ENCODE measurements around the gene ARHGEF33. TPM values are rescaled to one million over a fixed set of nuclear protein-coding genes. Genes with fewer than 3 reads are reported as not detected.

Gene ARHGEF33
- total and polyA plus RNA-seq, 2 experiments from 2014 or later, result 0.54 to 0.75 TPM

DNA sequence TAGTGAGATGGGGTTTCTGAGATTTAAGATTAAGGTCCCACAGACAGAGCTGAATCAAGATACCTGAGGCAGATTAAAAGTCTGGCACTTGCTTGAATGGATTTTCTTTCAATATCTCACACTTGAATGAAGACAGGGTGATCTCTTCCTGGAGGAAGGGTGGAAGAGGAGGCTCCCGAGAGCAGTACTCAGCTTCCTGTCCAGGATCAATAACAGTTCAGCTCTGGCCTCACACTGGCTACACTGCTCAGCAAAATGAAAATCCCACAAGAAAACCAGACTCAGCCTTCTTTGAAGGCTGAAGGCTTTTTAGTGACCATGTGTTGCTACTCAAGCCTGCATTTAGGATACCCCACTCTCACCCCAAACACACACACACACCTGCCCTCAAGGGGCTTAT lies 11.1 kb downstream of the ARHGEF33 start:
- H3K9me3 ChIP-seq (ENCODE audit: low read depth), result no peaks in the 10 kb centered on the region
- H3K9ac ChIP-seq, result no peak overlapping the region
- no peak overlapping the region for H3K27ac ChIP-seq
- no peaks in the 10 kb centered on the region for H3K27me3 ChIP-seq (replicated peaks; ENCODE audit: insufficient read depth)
- no peaks in the 10 kb centered on the region for H3K4me1 ChIP-seq (ENCODE audit: insufficient read depth)
- no peak for TF ChIP-seq EZH2phosphoT487 (IDR thresholded peaks at IDR 0.05; ENCODE audit: insufficient read depth, low read depth)
- TF ChIP-seq EZH2 (IDR thresholded peaks at IDR 0.05; ENCODE audit: insufficient read depth, poor library complexity, severe bottlenecking), result no peak
- no peaks in the 10 kb centered on the region for H3K36me3 ChIP-seq (ENCODE audit: low read depth)
- 16 to 23% methylated on average over 1 of the region's 1 CpG for WGBS, 2 experiments (ENCODE audit: low coverage in 1 of 2, low lambda C conversion rate in 2 of 2, missing lambda C conversion rate in 2 of 2)
- H3K9me2 ChIP-seq (ENCODE audit: insufficient read depth), result no peaks in the 10 kb centered on the region
- H3K4me3 ChIP-seq, result no peak overlapping the region
- no peaks in the 10 kb centered on the region for H3K79me2 ChIP-seq (ENCODE audit: insufficient read depth)
- no peak for DNase-seq
- no peak overlapping the region for H2AFZ ChIP-seq
- no peak overlapping the region for H3K4me2 ChIP-seq (ENCODE audit: unreplicated experiment)
- in situ Hi-C loops (cut with MboI), result no loop called here
- H4K20me1 ChIP-seq (ENCODE audit: insufficient read depth), result no peaks in the 10 kb centered on the region
- H3F3A ChIP-seq (ENCODE audit: insufficient read depth), result no peaks in the 10 kb centered on the region

DNA sequence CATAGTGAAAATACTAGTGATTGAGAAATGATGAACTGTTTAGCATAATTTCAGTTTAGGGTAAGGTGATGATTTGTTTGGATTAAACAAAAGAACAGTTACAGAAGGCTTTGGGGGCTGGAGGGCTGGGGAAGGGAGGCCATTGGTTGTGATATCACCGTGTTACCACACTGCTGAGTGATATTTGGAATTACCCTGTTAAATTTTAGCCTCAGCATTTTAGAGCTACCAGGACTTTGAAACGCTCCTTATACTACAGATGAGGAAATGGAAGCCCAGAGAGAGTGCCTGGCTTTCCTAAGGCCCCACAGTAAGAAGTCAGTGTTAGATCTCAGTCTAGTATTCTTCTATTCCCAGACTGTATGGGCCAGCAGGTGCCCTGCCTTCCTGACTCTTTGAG lies 15.6 kb downstream of the ARHGEF33 start:
- in situ Hi-C loops (cut with MboI), result no loop called here
- TF ChIP-seq EZH2 (IDR thresholded peaks at IDR 0.05; ENCODE audit: insufficient read depth, poor library complexity, severe bottlenecking) (no peak), EZH2phosphoT487 (IDR thresholded peaks at IDR 0.05; ENCODE audit: insufficient read depth, low read depth) (no peak)
- 57 to 58% methylated on average over 2 of the region's 2 CpGs for WGBS, 2 experiments (ENCODE audit: low coverage in 1 of 2, low lambda C conversion rate in 2 of 2, missing lambda C conversion rate in 2 of 2)

DNA sequence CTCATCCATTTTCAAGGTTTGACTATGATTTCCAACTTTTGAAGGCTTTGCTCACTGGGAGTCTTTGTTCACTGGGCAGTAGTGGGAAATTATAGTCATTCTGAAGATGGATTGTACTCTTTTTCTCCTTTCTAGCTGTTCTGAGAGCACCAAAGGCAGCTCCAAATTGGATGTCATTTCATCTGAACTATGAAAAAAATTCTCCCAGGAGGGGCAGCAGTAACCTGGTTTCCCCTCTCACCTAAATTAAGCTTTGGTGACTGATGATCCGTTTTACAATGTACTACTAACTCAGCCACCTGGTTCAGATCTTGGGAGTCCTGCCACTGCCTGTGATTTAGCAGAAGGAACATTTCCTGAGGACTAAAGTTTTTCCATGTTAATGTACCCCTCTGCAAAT lies 17.6 kb downstream of the ARHGEF33 start:
- Histone ChIP-seq H2AFZ (no peak overlapping the region), H3K9me2 (ENCODE audit: insufficient read depth) (no peaks in the 10 kb centered on the region), H3K9ac (no peak overlapping the region), H3K4me1 (ENCODE audit: insufficient read depth) (0 out of 2 replicates have a peak, but pooled peaks cover 5% of the 10 kb centered on the region), H3K4me2 (ENCODE audit: unreplicated experiment) (no peak overlapping the region), H3K79me2 (ENCODE audit: insufficient read depth) (no peaks in the 10 kb centered on the region), H3K4me3 (no peak overlapping the region), H3F3A (ENCODE audit: insufficient read depth) (no peaks in the 10 kb centered on the region), H3K9me3 (ENCODE audit: low read depth) (no peaks in the 10 kb centered on the region), H3K27me3 (replicated peaks; ENCODE audit: insufficient read depth) (no peaks in the 10 kb centered on the region), H3K27ac (no peak overlapping the region), H4K20me1 (ENCODE audit: insufficient read depth) (no peaks in the 10 kb centered on the region), H3K36me3 (ENCODE audit: low read depth) (no peaks in the 10 kb centered on the region)
- no peak for TF ChIP-seq EZH2phosphoT487 (IDR thresholded peaks at IDR 0.05; ENCODE audit: insufficient read depth, low read depth)
- TF ChIP-seq EZH2 (IDR thresholded peaks at IDR 0.05; ENCODE audit: insufficient read depth, poor library complexity, severe bottlenecking), result no peak
- DNase-seq, result no peak
- in situ Hi-C loops (cut with MboI), result no loop called here
- 6 to 22% methylated on average over 1 of the region's 1 CpG for WGBS, 2 experiments (ENCODE audit: low coverage in 1 of 2, low lambda C conversion rate in 2 of 2, missing lambda C conversion rate in 2 of 2)

More for the DNA sequence above, 15.6 kb downstream of the ARHGEF33 start:
- H3K36me3 ChIP-seq (ENCODE audit: low read depth), result no peaks in the 10 kb centered on the region
- no peaks in the 10 kb centered on the region for H3K79me2 ChIP-seq (ENCODE audit: insufficient read depth)
- H3K4me2 ChIP-seq (ENCODE audit: unreplicated experiment), result no peak overlapping the region
- H3K9me2 ChIP-seq (ENCODE audit: insufficient read depth), result no peaks in the 10 kb centered on the region
- no peaks in the 10 kb centered on the region for H3K27me3 ChIP-seq (replicated peaks; ENCODE audit: insufficient read depth)
- no peaks in the 10 kb centered on the region for H4K20me1 ChIP-seq (ENCODE audit: insufficient read depth)
- H3K4me1 ChIP-seq (ENCODE audit: insufficient read depth), result 0 out of 2 replicates have a peak, but pooled peaks cover 5% of the 10 kb centered on the region
- no peak overlapping the region for H2AFZ ChIP-seq
- no peak for DNase-seq
- no peaks in the 10 kb centered on the region for H3F3A ChIP-seq (ENCODE audit: insufficient read depth)
- no peaks in the 10 kb centered on the region for H3K9me3 ChIP-seq (ENCODE audit: low read depth)
- no peak overlapping the region for H3K4me3 ChIP-seq
- H3K9ac ChIP-seq, result no peak overlapping the region
- no peak overlapping the region for H3K27ac ChIP-seq

DNA sequence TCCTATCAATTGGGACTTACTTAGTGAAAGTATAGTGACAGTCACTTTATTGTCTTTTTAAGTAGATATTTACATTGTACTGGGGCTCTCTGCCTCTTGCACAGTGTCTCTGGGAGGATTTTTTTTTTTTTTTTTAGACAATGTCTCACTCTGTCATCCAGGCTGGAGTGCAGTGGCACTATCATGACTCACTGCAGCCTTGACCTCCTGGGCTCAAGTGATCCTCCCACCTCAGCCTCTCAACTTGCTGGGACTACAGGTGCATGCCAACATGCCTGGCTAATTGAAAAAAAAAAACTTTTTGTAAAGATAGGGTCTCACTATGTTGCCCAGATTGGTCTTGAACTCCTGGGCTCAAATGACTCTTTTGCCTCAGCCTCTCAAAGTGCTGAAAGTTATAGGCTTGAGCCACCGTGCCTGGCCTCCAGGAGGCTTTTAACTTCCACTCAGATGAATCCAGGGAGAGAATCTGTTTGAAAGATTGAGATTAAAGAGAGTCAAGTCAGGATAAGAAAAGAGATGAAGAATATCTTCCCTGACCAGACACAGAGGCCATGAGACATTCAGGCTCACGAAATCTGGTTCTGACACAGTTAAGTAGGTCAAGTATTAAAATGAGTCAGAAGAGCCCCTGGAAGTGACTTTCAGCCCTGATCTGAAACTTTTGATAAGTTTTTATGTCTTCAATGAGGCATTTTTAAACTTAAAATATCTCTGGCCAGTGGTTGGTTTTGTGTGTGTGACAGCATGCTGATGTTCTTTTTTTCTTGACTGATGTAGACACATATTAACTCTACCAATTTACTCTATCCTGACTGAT lies 18.3 kb downstream of the ARHGEF33 start:
- Histone ChIP-seq H3K9ac (no peak overlapping the region), H3K4me2 (ENCODE audit: unreplicated experiment) (no peak overlapping the region), H4K20me1 (ENCODE audit: insufficient read depth) (no peaks in the 10 kb centered on the region), H3K27me3 (replicated peaks; ENCODE audit: insufficient read depth) (no peaks in the 10 kb centered on the region), H3K9me3 (ENCODE audit: low read depth) (no peaks in the 10 kb centered on the region), H3F3A (ENCODE audit: insufficient read depth) (no peaks in the 10 kb centered on the region), H3K9me2 (ENCODE audit: insufficient read depth) (no peaks in the 10 kb centered on the region), H3K4me3 (no peak overlapping the region), H3K27ac (no peak overlapping the region), H3K36me3 (ENCODE audit: low read depth) (no peaks in the 10 kb centered on the region), H3K4me1 (ENCODE audit: insufficient read depth) (0 out of 2 replicates have a peak, but pooled peaks cover 5% of the 10 kb centered on the region), H3K79me2 (ENCODE audit: insufficient read depth) (no peaks in the 10 kb centered on the region), H2AFZ (no peak overlapping the region)
- in situ Hi-C loops (cut with MboI), result no loop called here
- peak; percentile 21 for DNase-seq
- WGBS, 2 experiments (ENCODE audit: low coverage in 1 of 2, low lambda C conversion rate in 2 of 2, missing lambda C conversion rate in 2 of 2), result 94 to 98% methylated on average over 2 of the region's 2 CpGs
- TF ChIP-seq EZH2phosphoT487 (IDR thresholded peaks at IDR 0.05; ENCODE audit: insufficient read depth, low read depth) (no peak), EZH2 (IDR thresholded peaks at IDR 0.05; ENCODE audit: insufficient read depth, poor library complexity, severe bottlenecking) (no peak)

All from GM23248 (cell line).